HEK293 (cell line): ENCODE results near the gene SERGEF.

ENCODE experiments used
- CTCF ChIA-PET: fragments of 350-600 bp; formaldehyde crosslinking; extraction: SDS; loops from one replicate; lab custom pipeline; 2021; ENCODE audit warnings: antibody characterized with exemption; lab: Yijun Ruan, JAX
- POLR2A ChIA-PET: fragments of 300-600 bp; formaldehyde crosslinking; extraction: SDS; loops from one replicate; lab custom pipeline; 2020; ENCODE audit warnings: antibody characterized with exemption, inconsistent platforms; lab: Yijun Ruan, JAX
- H3K27ac ChIP-seq: fragments of 200-500 bp; sonication (Bioruptor generic); 2 replicates; pipeline ENCODE4 v1.5.1; 2014; ENCODE audit warnings: low read depth, low read length, control low read depth, inconsistent platforms; ENCODE audit errors: extremely low read depth
- H3K36me3 ChIP-seq, 2 experiments: fragments of 200-500 bp in 1 of 2; sonication (Bioruptor generic) in 1 of 2; 1 replicate in 1 of 2; 2 replicates in 1 of 2; pipeline ENCODE4 v1.5.1; 2014 to 2017; ENCODE audit warnings: inconsistent platforms in 2 of 2, low read length in 2 of 2; ENCODE audit not compliant: control insufficient read depth in 2 of 2, insufficient read depth in 1 of 2
- H3K4me1 ChIP-seq: fragments of 200-500 bp; sonication (Bioruptor generic); 2 replicates; pipeline ENCODE4 v1.5.1; 2014; ENCODE audit warnings: mild to moderate bottlenecking, low read length, inconsistent platforms; ENCODE audit not compliant: control insufficient read depth, insufficient read depth
- H3K4me3 ChIP-seq: 2 replicates; pipeline ENCODE4 v1.5.1; 2011; ENCODE audit warnings: low read depth, mild to moderate bottlenecking, control low read depth, low read length, moderate library complexity
- H3K9me3 ChIP-seq: fragments of 200-500 bp; sonication (Bioruptor generic); 2 replicates; pipeline ENCODE4 v1.5.1; 2014; ENCODE audit warnings: low read depth, low read length, inconsistent platforms; ENCODE audit not compliant: control insufficient read depth, insufficient read depth
- ELK4 ChIP-seq: IDR thresholded peaks from 2 replicates; pipeline ENCODE4 v1.6.1; 2011; ENCODE audit warnings: mild to moderate bottlenecking, low read depth, low read length, borderline replicate concordance
- GLIS1 ChIP-seq: fragments of 450-650 bp; formaldehyde crosslinking; IDR thresholded peaks from 2 replicates; pipeline ENCODE4 v1.5.1; 2016; ENCODE audit warnings: missing biosample characterization, missing genetic modification characterization
- MYNN ChIP-seq: fragments of 450-650 bp; formaldehyde crosslinking; IDR thresholded peaks from 2 replicates; pipeline ENCODE4 v1.5.1; 2016; ENCODE audit warnings: missing biosample characterization, missing genetic modification characterization, borderline replicate concordance
- OSR2 ChIP-seq: fragments of 450-650 bp; formaldehyde crosslinking; IDR thresholded peaks from 2 replicates; pipeline ENCODE4 v1.5.1; 2016; ENCODE audit warnings: missing biosample characterization, missing genetic modification characterization
- RBAK ChIP-seq: fragments of 450-650 bp; formaldehyde crosslinking; IDR thresholded peaks from 2 replicates; pipeline ENCODE4 v1.5.1; 2016; ENCODE audit warnings: missing biosample characterization, missing genetic modification characterization
- ZBTB17 ChIP-seq: fragments of 450-650 bp; formaldehyde crosslinking; IDR thresholded peaks from 2 replicates; pipeline ENCODE4 v1.5.1; 2016; ENCODE audit warnings: missing biosample characterization, missing genetic modification characterization
- ZBTB7A ChIP-seq: fragments of 450-650 bp; formaldehyde crosslinking; IDR thresholded peaks from 2 replicates; pipeline ENCODE4 v1.5.1; 2016; ENCODE audit warnings: low read depth, missing biosample characterization, missing genetic modification characterization
- ZNF140 ChIP-seq: fragments of 450-650 bp; formaldehyde crosslinking; IDR thresholded peaks from 2 replicates; pipeline ENCODE4 v1.5.1; 2016; ENCODE audit warnings: missing biosample characterization, missing genetic modification characterization
- ZNF24 ChIP-seq: fragments of 450-650 bp; formaldehyde crosslinking; IDR thresholded peaks from 2 replicates; pipeline ENCODE4 v1.5.1; 2016; ENCODE audit warnings: missing biosample characterization, missing genetic modification characterization
- ZNF280C ChIP-seq: fragments of 450-650 bp; formaldehyde crosslinking; IDR thresholded peaks from 2 replicates; pipeline ENCODE4 v1.5.1; 2016; ENCODE audit warnings: missing biosample characterization, missing genetic modification characterization
- ZNF324 ChIP-seq: fragments of 450-650 bp; formaldehyde crosslinking; IDR thresholded peaks from 2 replicates; pipeline ENCODE4 v1.5.1; 2016; ENCODE audit warnings: missing biosample characterization, missing genetic modification characterization
- ZNF561 ChIP-seq: fragments of 450-650 bp; IDR thresholded peaks from 2 replicates; pipeline ENCODE4 v1.5.1; 2018; ENCODE audit warnings: missing biosample characterization, missing genetic modification characterization, borderline replicate concordance
- ZNF596 ChIP-seq: fragments of 450-650 bp; IDR thresholded peaks from 2 replicates; pipeline ENCODE4 v1.5.0; 2018; ENCODE audit warnings: missing biosample characterization, mild to moderate bottlenecking, missing genetic modification characterization, moderate library complexity
- ZNF600 ChIP-seq: fragments of 450-650 bp; formaldehyde crosslinking; IDR thresholded peaks from 2 replicates; pipeline ENCODE4 v1.5.1; 2016; ENCODE audit warnings: missing biosample characterization, missing genetic modification characterization
- ZNF629 ChIP-seq: fragments of 450-650 bp; formaldehyde crosslinking; IDR thresholded peaks from 2 replicates; pipeline ENCODE4 v1.5.1; 2017; ENCODE audit warnings: missing biosample characterization, missing genetic modification characterization
- ZNF768 ChIP-seq: fragments of 450-650 bp; formaldehyde crosslinking; IDR thresholded peaks from 2 replicates; pipeline ENCODE4 v1.5.1; 2018; ENCODE audit warnings: missing biosample characterization, mild to moderate bottlenecking, missing genetic modification characterization
- TF ChIP-seq, protein P1 (sequence below): fragments of 450-650 bp; formaldehyde crosslinking; IDR thresholded peaks from 2 replicates; pipeline ENCODE4 v1.5.1; 2016; ENCODE audit warnings: missing biosample characterization, missing genetic modification characterization
- TF ChIP-seq, protein P2 (sequence below): fragments of 450-650 bp; IDR thresholded peaks from 2 replicates; pipeline ENCODE4 v1.5.1; 2018; ENCODE audit warnings: missing biosample characterization, missing genetic modification characterization

SERGEF gene

DNA sequence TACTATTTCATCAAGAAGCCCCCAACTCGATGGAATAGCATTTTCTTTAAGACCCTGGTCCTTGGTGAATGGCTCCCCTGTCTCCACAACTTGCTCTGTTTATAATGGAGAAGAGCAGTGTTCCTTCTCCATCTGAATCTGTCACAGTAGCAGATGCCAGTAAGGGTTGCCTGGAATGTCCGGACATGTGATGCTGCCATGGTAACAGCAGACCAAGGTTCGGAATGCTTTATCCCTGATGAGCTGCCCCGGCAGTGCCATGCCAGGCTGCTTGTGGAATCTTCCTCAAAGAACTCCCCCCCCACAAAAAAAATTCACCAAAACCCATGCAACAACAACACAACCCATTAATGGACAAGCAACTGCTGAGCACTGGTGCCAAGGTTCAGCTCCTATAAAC, 205.8 kb downstream of the SERGEF start:
- POLR2A ChIA-PET, result no interaction called here
- CTCF ChIA-PET, result interaction anchor here (1.1 kb wide), 1 partner anchor 57 kb away, joined by 4 read pairs; no protein-coding TSS in a partner anchor
- Histone ChIP-seq H3K4me1 (no peaks in the 10 kb centered on the region), H3K27ac (no peak overlapping the region), H3K9me3 (no peaks in the 10 kb centered on the region), H3K36me3 (no peaks in the 10 kb centered on the region), H3K4me3 (no peak overlapping the region)
- TF ChIP-seq ZBTB7A (tag by site-specific recombination) (no peak), ZNF324 (tag by site-specific recombination) (no peak), ZNF24 (tag by site-specific recombination) (no peak), ZNF596 (tag by site-specific recombination) (no peak), ZNF768 (tag by site-specific recombination) (no peak), ELK4 (no peak), ZNF561 (tag by site-specific recombination) (no peak), MYNN (no peak), OSR2 (no peak), ZNF140 (tag by site-specific recombination) (no peak), ZNF629 (tag by site-specific recombination) (no peak), ZNF600 (no peak), RBAK (tag by site-specific recombination) (no peak), ZNF280C (no peak), GLIS1 (tag by site-specific recombination) (no peak)
- TF ChIP-seq, protein P1, sequence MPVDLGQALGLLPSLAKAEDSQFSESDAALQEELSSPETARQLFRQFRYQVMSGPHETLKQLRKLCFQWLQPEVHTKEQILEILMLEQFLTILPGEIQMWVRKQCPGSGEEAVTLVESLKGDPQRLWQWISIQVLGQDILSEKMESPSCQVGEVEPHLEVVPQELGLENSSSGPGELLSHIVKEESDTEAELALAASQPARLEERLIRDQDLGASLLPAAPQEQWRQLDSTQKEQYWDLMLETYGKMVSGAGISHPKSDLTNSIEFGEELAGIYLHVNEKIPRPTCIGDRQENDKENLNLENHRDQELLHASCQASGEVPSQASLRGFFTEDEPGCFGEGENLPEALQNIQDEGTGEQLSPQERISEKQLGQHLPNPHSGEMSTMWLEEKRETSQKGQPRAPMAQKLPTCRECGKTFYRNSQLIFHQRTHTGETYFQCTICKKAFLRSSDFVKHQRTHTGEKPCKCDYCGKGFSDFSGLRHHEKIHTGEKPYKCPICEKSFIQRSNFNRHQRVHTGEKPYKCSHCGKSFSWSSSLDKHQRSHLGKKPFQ (tag by site-specific recombination), result no peak

GRCh38 chr11:17805873-17806272, 207.0 kb downstream of the SERGEF start:
- ChIA-PET POLR2A (no interaction called here), CTCF (interaction anchor here (1.2 kb wide), 1 partner anchor 207 kb away, joined by 4 read pairs; no protein-coding TSS in a partner anchor)
- no peak overlapping the region for H3K27ac ChIP-seq
- no peaks in the 10 kb centered on the region for H3K9me3 ChIP-seq
- TF ChIP-seq, protein P2, sequence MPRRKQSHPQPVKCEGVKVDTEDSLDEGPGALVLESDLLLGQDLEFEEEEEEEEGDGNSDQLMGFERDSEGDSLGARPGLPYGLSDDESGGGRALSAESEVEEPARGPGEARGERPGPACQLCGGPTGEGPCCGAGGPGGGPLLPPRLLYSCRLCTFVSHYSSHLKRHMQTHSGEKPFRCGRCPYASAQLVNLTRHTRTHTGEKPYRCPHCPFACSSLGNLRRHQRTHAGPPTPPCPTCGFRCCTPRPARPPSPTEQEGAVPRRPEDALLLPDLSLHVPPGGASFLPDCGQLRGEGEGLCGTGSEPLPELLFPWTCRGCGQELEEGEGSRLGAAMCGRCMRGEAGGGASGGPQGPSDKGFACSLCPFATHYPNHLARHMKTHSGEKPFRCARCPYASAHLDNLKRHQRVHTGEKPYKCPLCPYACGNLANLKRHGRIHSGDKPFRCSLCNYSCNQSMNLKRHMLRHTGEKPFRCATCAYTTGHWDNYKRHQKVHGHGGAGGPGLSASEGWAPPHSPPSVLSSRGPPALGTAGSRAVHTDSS, result no peak
- 0 out of 2 replicates have a peak, but pooled peaks have one; percentile 28 for TF ChIP-seq ZBTB17
- H3K4me3 ChIP-seq, result no peak overlapping the region
- no peaks in the 10 kb centered on the region for H3K36me3 ChIP-seq
- H3K4me1 ChIP-seq, result no peaks in the 10 kb centered on the region
